Activated CD4-positive, alpha-beta T cell treated with anti-CD3 and anti-CD28 coated beads, Interleukin-10, Interleukin-2, amounts not matched to agents 100 ng/mL and 50 ng/mL, durations not matched to agents 16 hours and 8 hours (primary cell): Measurements from ENCODE around the gene ZNF83.
A peak's percentile ranks its signal among the peaks of the same experiment; 100 is the strongest.
"Not testable (repeated sequence)": the region's sequence is repeated elsewhere in the genome, so short reads cannot be mapped to it uniquely, and the experiment has no call there.

Experiments
- DNase-seq: peaks from one replicate; pipeline ENCODE4 v3.0.0-alpha.2; 2020

The ZNF83 gene

GRCh38 chr19:52638601-52639000 lies 446 bp upstream of the ZNF83 start:
- DNase-seq = no peak

- DNase-seq = no peak
Observed at GRCh38 chr19:52635786-52636570, 2.2 kb downstream of the ZNF83 start.

GRCh38 chr19:52627441-52627840 lies 10.7 kb downstream of the ZNF83 start:
- not testable (repeated sequence) for DNase-seq

- no peak for DNase-seq
Observed at GRCh38 chr19:52626915-52627314, 11.2 kb downstream of the ZNF83 start.

- no peak for DNase-seq
Observed at GRCh38 chr19:52622261-52622660, 15.9 kb downstream of the ZNF83 start.

GRCh38 chr19:52621376-52621775 lies 16.8 kb downstream of the ZNF83 start:
- no peak for DNase-seq

GRCh38 chr19:52613299-52613906 lies 24.8 kb downstream of the ZNF83 start:
- DNase-seq = no peak

GRCh38 chr19:52603558-52604207 lies 34.5 kb downstream of the ZNF83 start:
- DNase-seq = no peak

GRCh38 chr19:52602941-52603340 lies 35.2 kb downstream of the ZNF83 start:
- no peak for DNase-seq

GRCh38 chr19:52601974-52602366 lies 36.2 kb downstream of the ZNF83 start:
- DNase-seq = not testable (repeated sequence)

GRCh38 chr19:52601025-52601973 lies 36.9 kb downstream of the ZNF83 start:
- peak; percentile 86 for DNase-seq

GRCh38 chr19:52600639-52601024 lies 37.5 kb downstream of the ZNF83 start:
- peak; percentile 1 for DNase-seq

GRCh38 chr19:52599241-52599640 lies 38.9 kb downstream of the ZNF83 start:
- no peak for DNase-seq

GRCh38 chr19:52593441-52593840 lies 44.7 kb downstream of the ZNF83 start:
- not testable (repeated sequence) for DNase-seq

- DNase-seq = no peak
Observed at GRCh38 chr19:52592301-52592700, 45.9 kb downstream of the ZNF83 start.

GRCh38 chr19:52590728-52591127 lies 47.4 kb downstream of the ZNF83 start:
- no peak for DNase-seq

- DNase-seq = no peak
Observed at GRCh38 chr19:52585604-52586003, 52.6 kb downstream of the ZNF83 start.

GRCh38 chr19:52584736-52585440 lies 53.3 kb downstream of the ZNF83 start:
- no peak for DNase-seq

GRCh38 chr19:52570000-52570861 lies 67.9 kb downstream of the ZNF83 start, which contains the start of gene ZNF701:
ZNF701 (plus strand) TSS chr19:52570287; CDS start chr19:52574148, 3,861 bp downstream.
- DNase-seq = peak; percentile 92

GRCh38 chr19:52569638-52569999 lies 68.5 kb downstream of the ZNF83 start:
- DNase-seq = not testable (repeated sequence)

GRCh38 chr19:52567921-52568320 lies 70.2 kb downstream of the ZNF83 start:
- no peak for DNase-seq
